HG02623 (cell line): ENCODE data around the gene SLC1A4.

Source experiments
- ATAC-seq: cut with Tn5 transposase; IDR thresholded peaks from one replicate; pipeline ENCODE4 v1.9.1; 2021; ENCODE audit warnings: moderate library complexity; ENCODE audit not compliant: unreplicated experiment

Gene SLC1A4

DNA sequence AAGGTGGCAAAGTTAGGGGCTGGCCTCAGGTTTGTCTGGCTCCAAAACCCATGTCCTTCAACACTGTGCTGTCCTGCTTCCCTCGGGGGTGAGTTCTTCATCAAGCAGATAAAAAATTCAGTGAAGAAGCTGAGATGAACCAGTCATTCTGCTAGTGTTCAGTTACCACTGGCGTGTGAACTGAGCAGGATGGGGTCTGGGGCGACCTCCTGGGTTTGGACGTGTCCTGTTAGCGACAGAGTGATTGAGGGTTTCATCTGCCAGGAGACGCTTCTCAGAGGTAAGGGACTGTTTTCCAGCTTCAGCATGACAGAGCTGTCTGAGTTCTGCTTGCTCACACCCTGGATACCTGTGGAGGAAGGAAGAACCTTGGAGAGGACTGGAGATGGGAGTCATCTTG, 81.7 kb downstream of the SLC1A4 start:
- no peak for ATAC-seq

DNA sequence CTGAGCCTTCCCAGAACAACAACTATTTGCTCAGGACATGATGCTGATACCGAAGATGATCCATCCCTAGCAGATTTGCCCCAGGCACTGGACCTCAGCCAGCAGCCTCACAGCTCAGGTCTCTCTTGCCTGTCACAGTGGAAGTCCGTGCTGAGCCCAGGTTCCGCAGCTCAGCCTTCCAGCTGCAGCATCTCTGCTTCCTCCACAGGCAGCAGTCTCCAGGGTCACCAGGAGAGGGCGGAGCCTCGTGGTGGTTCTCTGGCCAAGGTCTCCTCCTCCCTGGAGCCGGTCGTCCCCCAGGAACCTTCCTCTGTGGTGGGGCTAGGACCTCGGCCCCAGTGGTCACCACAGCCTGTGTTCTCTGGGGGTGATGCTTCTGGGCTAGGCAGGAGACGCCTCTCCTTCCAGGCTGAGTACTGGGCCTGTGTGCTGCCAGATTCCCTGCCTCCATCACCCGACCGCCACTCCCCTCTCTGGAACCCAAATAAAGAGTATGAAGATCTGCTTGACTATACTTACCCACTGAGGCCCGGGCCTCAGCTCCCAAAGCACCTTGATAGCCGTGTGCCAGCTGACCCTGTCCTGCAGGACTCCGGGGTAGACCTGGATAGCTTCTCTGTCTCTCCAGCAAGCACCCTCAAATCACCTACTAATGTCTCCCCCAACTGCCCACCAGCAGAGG, 82.4 kb downstream of the SLC1A4 start:
- ATAC-seq: no peak

- no peak for ATAC-seq
These were observed 83.2 kb downstream of the SLC1A4 start for GRCh38 chr2:65072181-65072970.
